Measurements from ENCODE around the gene NUCKS1.

NUCKS1 gene

DNA sequence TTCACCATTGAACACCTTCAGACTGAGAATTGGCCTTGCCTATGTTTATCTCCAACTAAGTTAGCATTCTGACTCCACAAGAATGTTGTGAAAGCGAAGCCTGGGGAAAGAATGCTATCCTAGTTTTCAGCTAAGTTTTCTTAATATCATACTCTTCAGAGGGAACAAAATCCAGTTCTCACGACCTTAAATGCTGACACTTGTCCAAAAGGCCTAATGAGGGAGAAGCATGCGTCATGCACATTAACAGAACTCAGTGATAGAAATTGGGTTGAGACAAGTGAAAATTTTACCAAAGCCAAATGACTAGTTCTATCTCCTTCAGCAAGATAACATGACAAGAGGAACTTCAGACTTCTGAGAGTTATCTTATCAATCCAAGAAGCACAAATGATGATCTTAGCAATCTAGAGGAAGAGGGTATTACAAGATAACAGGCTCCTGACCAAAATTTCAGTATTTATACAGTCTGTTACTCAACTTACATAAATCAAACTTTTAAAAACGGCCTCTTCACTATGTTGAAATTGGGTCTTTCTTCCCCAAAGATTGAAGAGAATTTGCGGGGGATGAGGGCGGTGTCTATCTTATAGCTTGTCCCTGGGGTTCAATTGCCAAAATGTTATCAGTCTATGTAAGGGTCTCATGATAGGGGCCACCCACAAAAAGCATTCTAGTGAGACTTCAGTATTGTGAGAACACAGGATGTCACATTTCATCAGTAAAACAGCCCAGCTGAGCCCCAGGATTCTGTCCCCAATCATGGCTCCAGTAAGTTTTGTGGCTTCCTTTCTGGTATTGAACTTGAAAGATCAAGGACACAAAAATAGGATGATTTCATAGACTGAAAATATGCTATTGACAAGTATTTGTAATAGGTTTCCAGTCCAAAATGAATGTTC, 43.1 kb downstream of the NUCKS1 start:
- H3K9me3 ChIP-seq (ENCODE audit: low read depth, low read length), result no peaks in the 10 kb centered on the region
- no peak overlapping the region for H3K27ac ChIP-seq
- H3K9ac ChIP-seq (ENCODE audit: insufficient read length), result no peak overlapping the region
- DNase-seq (ENCODE audit: low read depth, low spot score), result no peak
- TF ChIP-seq EZH2 (IDR thresholded peaks at IDR 0.05) (no peak), POLR2AphosphoS5 (IDR thresholded peaks at IDR 0.05; ENCODE audit: borderline replicate concordance, low read depth, low read length) (no peak), FOXP2 (optimal IDR thresholded peaks at IDR 0.05; ENCODE audit: control extremely low read depth, extremely low read length, insufficient read depth) (no peak)
- no peak overlapping the region for H3K4me3 ChIP-seq
- H3K36me3 ChIP-seq (ENCODE audit: insufficient read depth, low read length), result peaks cover 58% of the 10 kb centered on the region

DNA sequence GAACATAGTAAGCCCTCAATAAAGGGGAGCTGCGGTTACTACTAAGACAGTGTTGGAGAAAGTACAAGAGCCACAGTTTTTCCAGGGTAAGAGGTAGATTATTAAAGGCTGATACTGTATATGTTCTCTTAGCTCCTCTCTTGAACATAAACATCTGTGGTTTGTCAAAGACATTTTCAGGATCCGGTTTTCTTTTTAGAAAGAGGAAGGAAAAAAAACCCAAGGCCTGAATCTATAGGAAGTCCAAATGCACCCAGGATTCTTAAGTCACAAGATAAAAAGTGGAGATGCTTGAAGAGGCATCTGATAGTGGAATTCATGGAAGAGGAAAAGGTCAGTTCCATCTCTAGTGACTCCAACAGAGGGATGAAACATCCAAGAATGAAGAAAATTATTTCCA, 45.1 kb downstream of the NUCKS1 start:
- no peak overlapping the region for H3K4me3 ChIP-seq
- no peak overlapping the region for H3K9ac ChIP-seq (ENCODE audit: insufficient read length)
- no peak overlapping the region for H3K27ac ChIP-seq
- TF ChIP-seq POLR2AphosphoS5 (IDR thresholded peaks at IDR 0.05; ENCODE audit: borderline replicate concordance, low read depth, low read length) (no peak), FOXP2 (optimal IDR thresholded peaks at IDR 0.05; ENCODE audit: control extremely low read depth, extremely low read length, insufficient read depth) (no peak), EZH2 (IDR thresholded peaks at IDR 0.05) (no peak)
- peaks cover 38% of the 10 kb centered on the region for H3K36me3 ChIP-seq (ENCODE audit: insufficient read depth, low read length)
- DNase-seq (ENCODE audit: low read depth, low spot score), result no peak
- no peaks in the 10 kb centered on the region for H3K9me3 ChIP-seq (ENCODE audit: low read depth, low read length)

DNA sequence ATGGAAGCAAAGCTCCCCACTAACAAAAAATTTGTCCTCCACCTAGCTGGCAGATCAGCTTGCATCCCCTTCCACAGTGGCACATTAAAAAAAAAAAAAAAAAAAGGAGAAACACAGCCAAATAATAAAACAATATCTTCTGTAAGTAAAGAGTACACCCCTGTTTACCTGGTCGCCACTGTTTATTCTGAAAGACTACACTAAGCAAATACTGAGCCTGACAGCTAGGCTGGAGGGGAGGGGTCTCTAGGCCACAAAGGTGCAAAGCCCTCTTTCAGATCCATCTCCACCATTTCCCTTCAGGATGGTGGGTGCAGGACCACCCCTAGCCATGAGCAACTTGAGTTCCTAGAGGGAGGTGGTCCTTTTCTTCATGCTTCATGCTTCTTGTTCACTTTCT, 46.9 kb downstream of the NUCKS1 start:
- TF ChIP-seq EZH2 (IDR thresholded peaks at IDR 0.05), result no peak
- Histone ChIP-seq H3K4me3 (no peak overlapping the region), H3K36me3 (ENCODE audit: insufficient read depth, low read length) (peaks cover 20% of the 10 kb centered on the region; the same call in 1 of the 2 replicates), H3K27ac (no peak overlapping the region), H3K9me3 (ENCODE audit: low read depth, low read length) (no peaks in the 10 kb centered on the region), H3K9ac (ENCODE audit: insufficient read length) (no peak overlapping the region)
- DNase-seq (ENCODE audit: low read depth, low spot score), result no peak

DNA sequence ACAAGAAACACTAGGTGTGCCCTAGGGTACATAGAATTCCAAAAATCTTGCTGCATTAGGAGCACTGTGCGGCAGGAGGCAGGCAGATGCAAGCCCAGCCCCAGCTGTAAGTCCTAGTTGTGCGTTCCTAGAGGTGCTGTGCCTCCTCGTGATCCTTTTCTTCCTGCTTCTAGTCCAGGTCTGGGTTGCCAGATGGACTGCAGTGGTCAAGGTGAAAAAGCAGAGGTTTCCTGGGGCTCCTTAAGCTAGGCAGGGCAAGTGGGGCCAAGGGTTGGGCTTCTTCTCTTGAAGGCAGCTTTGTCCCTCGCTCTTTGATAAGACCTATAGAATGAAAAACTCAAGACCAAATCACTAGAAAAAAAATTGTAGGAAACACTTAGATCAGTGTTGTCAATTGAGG, 48.1 kb downstream of the NUCKS1 start:
- DNase-seq (ENCODE audit: low read depth, low spot score), result no peak
- Histone ChIP-seq H3K9ac (ENCODE audit: insufficient read length) (no peak overlapping the region), H3K9me3 (ENCODE audit: low read depth, low read length) (no peaks in the 10 kb centered on the region), H3K27ac (peak overlapping the region; percentile 58; the same call in 1 of the 2 replicates), H3K4me3 (no peak overlapping the region), H3K36me3 (ENCODE audit: insufficient read depth, low read length) (peaks cover 12% of the 10 kb centered on the region; the same call in 1 of the 2 replicates)
- TF ChIP-seq FOXP2 (optimal IDR thresholded peaks at IDR 0.05; ENCODE audit: control extremely low read depth, extremely low read length, insufficient read depth), result no peak
- no peak for TF ChIP-seq EZH2 (IDR thresholded peaks at IDR 0.05)
- TF ChIP-seq POLR2AphosphoS5 (IDR thresholded peaks at IDR 0.05; ENCODE audit: borderline replicate concordance, low read depth, low read length), result no peak

DNA sequence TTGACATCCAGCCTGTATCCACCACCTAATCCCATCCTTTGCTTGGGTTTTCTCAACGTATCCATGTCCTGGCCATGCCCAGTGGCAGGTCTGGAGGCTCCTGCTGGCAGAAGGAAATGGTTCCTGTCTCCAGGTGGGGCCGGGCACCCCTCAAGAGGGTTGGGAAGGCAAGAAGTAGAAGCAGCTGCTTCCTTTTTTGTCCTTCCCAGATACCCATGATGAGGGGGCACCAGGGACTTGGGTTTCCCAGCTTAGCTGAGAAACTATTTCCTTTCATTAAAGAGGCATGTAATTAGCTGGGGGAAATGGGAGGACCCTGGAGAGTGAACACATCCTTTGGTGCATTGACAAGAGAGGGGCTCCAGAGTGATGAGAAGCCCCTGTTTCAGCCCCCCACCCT, 48.6 kb downstream of the NUCKS1 start:
- H3K9me3 ChIP-seq (ENCODE audit: low read depth, low read length), result no peaks in the 10 kb centered on the region
- H3K27ac ChIP-seq, result peak overlapping the region; percentile 58; the same call in 1 of the 2 replicates
- no peak for DNase-seq (ENCODE audit: low read depth, low spot score)
- no peak overlapping the region for H3K4me3 ChIP-seq
- no peak overlapping the region for H3K9ac ChIP-seq (ENCODE audit: insufficient read length)
- no peak for TF ChIP-seq EZH2 (IDR thresholded peaks at IDR 0.05)
- TF ChIP-seq FOXP2 (optimal IDR thresholded peaks at IDR 0.05; ENCODE audit: control extremely low read depth, extremely low read length, insufficient read depth), result no peak
- TF ChIP-seq POLR2AphosphoS5 (IDR thresholded peaks at IDR 0.05; ENCODE audit: borderline replicate concordance, low read depth, low read length), result no peak
- H3K36me3 ChIP-seq (ENCODE audit: insufficient read depth, low read length), result peaks cover 8% of the 10 kb centered on the region; the same call in 1 of the 2 replicates

DNA sequence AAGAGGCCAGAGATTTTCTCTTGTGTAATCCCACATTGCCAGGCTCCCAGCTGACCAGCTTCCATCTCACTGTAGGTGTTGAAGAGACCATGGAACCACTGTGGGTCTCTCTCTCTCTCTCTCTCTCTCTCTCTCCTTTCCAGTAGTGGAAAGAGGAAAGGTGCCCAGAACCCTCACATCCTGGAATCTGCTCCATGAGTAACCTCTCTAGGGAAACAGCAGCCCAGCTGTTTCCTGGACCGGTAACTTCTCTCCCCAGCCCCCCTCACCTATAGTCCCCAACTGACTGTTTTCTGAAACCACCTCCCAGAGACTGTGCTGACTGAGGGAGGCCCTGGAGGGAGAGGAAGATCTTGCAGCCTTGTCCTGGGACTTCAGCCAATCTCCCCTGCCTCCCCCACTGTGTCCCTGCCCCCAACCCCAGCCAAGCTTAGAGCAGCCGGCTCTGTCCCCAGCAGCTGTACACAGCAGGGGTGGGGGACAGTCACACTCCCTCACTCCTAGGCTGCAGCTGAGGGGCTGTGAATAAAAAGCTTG, 49.0 kb downstream of the NUCKS1 start:
- TF ChIP-seq FOXP2 (optimal IDR thresholded peaks at IDR 0.05; ENCODE audit: control extremely low read depth, extremely low read length, insufficient read depth), result no peak
- no peak for TF ChIP-seq EZH2 (IDR thresholded peaks at IDR 0.05)
- H3K9me3 ChIP-seq (ENCODE audit: low read depth, low read length), result no peaks in the 10 kb centered on the region
- peaks cover 6% of the 10 kb centered on the region; the same call in 1 of the 2 replicates for H3K36me3 ChIP-seq (ENCODE audit: insufficient read depth, low read length)
- no peak for DNase-seq (ENCODE audit: low read depth, low spot score)
- no peak overlapping the region for H3K4me3 ChIP-seq
- no peak overlapping the region for H3K9ac ChIP-seq (ENCODE audit: insufficient read length)
- peak overlapping the region; percentile 58 for H3K27ac ChIP-seq

DNA sequence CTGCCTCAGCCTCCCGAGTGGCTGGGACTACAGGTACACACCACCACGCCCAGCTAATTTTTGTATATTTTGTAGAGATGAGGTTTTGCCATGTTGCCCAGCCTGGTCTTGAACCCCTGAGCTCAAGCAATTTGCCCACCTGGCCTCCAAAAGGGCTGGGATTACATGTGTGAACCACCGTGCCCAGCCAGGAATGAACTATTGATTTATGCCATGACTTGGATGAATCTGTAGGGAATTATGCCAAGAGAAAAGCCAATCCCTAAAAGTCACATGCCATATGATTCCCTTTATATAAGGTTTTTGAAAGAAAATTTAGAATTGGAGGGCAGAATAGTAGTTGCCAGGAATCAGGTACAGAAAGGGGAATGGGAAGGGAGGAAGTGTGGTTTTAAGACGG, 50.6 kb downstream of the NUCKS1 start:
- TF ChIP-seq FOXP2 (optimal IDR thresholded peaks at IDR 0.05; ENCODE audit: control extremely low read depth, extremely low read length, insufficient read depth), result no peak
- no peak for TF ChIP-seq EZH2 (IDR thresholded peaks at IDR 0.05)
- no peak for TF ChIP-seq POLR2AphosphoS5 (IDR thresholded peaks at IDR 0.05; ENCODE audit: borderline replicate concordance, low read depth, low read length)
- H3K36me3 ChIP-seq (ENCODE audit: insufficient read depth, low read length), result no peaks in the 10 kb centered on the region

DNA sequence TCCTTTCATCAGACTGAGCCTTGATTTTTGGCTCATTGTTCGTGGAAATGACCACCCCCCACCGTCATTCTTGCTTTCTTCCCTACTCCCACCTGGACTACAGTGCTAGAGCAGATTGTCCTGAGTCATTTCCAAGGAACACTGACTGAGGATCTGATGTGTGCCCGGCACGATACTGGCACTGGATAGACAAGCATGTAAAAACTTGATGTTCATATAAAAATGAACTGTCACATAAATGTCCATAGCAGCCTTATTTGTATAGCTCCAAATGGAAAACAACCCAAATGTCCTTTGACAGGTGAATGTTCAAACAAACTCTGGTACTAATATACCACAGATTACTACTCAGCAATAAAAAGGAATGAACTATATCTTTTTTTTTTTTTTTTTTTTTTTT, 51.1 kb downstream of the NUCKS1 start:
- no peaks in the 10 kb centered on the region for H3K9me3 ChIP-seq (ENCODE audit: low read depth, low read length)
- no peak for DNase-seq (ENCODE audit: low read depth, low spot score)
- H3K27ac ChIP-seq, result no peak overlapping the region
- H3K36me3 ChIP-seq (ENCODE audit: insufficient read depth, low read length), result no peaks in the 10 kb centered on the region
- no peak for TF ChIP-seq FOXP2 (optimal IDR thresholded peaks at IDR 0.05; ENCODE audit: control extremely low read depth, extremely low read length, insufficient read depth)
- TF ChIP-seq POLR2AphosphoS5 (IDR thresholded peaks at IDR 0.05; ENCODE audit: borderline replicate concordance, low read depth, low read length), result no peak
- TF ChIP-seq EZH2 (IDR thresholded peaks at IDR 0.05), result no peak
- no peak overlapping the region for H3K9ac ChIP-seq (ENCODE audit: insufficient read length)
- H3K4me3 ChIP-seq, result no peak overlapping the region

More for the DNA sequence above, 50.6 kb downstream of the NUCKS1 start:
- Histone ChIP-seq H3K27ac (no peak overlapping the region), H3K9ac (ENCODE audit: insufficient read length) (no peak overlapping the region), H3K9me3 (ENCODE audit: low read depth, low read length) (no peaks in the 10 kb centered on the region), H3K4me3 (no peak overlapping the region)
- DNase-seq (ENCODE audit: low read depth, low spot score), result no peak

Data from SK-N-MC (cell line).